Upper lobe of left lung (tissue), 4 donors: ENCODE results near the gene ZNF496.

Experiments used
- EP300 ChIP-seq, 4 donors: sonication (generic); formaldehyde crosslinking; IDR thresholded peaks; one replicate each; pipeline ENCODE4 v1.5.1; 2017; ENCODE audit warnings: antibody characterized with exemption in 4 of 4, control low read depth in 2 of 4
- POLR2AphosphoS5 ChIP-seq, 2 donors: sonication (generic); formaldehyde crosslinking; IDR thresholded peaks; one replicate each; pipeline ENCODE4 v1.5.1; 2017; ENCODE audit warnings: antibody characterized with exemption in 2 of 2
- TF ChIP-seq, protein P1 (sequence below), 6 experiments: fragments of 450-650 bp in 4 of 6; fragments of 200-600 bp in 2 of 6; sonication (generic) in 2 of 6; IDR thresholded peaks; one replicate each; pipeline ENCODE4 v1.5.1; 2016 to 2019; ENCODE audit warnings: antibody characterized with exemption in 6 of 6

DNA sequence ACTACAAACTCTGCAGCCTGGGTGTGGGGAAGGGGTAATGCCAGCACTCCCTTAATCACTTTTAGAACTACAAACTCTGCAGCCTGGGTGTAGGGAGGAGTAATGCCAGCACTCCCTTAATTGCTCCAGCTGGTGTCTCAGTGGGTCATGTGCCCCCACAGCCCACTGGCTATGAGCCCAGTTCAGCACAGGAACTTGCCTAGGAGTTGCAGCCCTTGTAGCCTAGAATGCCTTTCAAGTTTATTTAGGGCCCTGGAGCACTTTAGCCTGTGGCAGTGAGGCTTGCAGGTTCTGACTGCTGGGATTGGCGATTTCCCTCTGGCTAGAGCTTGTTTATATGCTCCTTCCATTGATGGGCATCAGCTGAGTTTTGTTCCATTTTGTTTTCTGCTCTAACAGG lies 58.7 kb downstream of the ZNF496 start:
- TF ChIP-seq, protein P1, sequence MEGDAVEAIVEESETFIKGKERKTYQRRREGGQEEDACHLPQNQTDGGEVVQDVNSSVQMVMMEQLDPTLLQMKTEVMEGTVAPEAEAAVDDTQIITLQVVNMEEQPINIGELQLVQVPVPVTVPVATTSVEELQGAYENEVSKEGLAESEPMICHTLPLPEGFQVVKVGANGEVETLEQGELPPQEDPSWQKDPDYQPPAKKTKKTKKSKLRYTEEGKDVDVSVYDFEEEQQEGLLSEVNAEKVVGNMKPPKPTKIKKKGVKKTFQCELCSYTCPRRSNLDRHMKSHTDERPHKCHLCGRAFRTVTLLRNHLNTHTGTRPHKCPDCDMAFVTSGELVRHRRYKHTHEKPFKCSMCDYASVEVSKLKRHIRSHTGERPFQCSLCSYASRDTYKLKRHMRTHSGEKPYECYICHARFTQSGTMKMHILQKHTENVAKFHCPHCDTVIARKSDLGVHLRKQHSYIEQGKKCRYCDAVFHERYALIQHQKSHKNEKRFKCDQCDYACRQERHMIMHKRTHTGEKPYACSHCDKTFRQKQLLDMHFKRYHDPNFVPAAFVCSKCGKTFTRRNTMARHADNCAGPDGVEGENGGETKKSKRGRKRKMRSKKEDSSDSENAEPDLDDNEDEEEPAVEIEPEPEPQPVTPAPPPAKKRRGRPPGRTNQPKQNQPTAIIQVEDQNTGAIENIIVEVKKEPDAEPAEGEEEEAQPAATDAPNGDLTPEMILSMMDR (IDR thresholded peaks at IDR 0.05), result no peak
- TF ChIP-seq EP300 (IDR thresholded peaks at IDR 0.05) (no peak), POLR2AphosphoS5 (IDR thresholded peaks at IDR 0.05) (no peak)
